ENCODE results near the gene RHO. TPM values are rescaled to one million over a fixed set of nuclear protein-coding genes. Genes with fewer than 3 reads are reported as not detected.
"Not testable (repeated sequence)": the region's sequence is repeated elsewhere in the genome, so short reads cannot be mapped to it uniquely, and the experiment has no call there.

The RHO gene
- total RNA-seq, 1 donor from 2014 or later = not detected

- TF ChIP-seq, protein P1, sequence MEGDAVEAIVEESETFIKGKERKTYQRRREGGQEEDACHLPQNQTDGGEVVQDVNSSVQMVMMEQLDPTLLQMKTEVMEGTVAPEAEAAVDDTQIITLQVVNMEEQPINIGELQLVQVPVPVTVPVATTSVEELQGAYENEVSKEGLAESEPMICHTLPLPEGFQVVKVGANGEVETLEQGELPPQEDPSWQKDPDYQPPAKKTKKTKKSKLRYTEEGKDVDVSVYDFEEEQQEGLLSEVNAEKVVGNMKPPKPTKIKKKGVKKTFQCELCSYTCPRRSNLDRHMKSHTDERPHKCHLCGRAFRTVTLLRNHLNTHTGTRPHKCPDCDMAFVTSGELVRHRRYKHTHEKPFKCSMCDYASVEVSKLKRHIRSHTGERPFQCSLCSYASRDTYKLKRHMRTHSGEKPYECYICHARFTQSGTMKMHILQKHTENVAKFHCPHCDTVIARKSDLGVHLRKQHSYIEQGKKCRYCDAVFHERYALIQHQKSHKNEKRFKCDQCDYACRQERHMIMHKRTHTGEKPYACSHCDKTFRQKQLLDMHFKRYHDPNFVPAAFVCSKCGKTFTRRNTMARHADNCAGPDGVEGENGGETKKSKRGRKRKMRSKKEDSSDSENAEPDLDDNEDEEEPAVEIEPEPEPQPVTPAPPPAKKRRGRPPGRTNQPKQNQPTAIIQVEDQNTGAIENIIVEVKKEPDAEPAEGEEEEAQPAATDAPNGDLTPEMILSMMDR (IDR thresholded peaks at IDR 0.05; ENCODE audit: insufficient read depth, low read length, poor library complexity, severe bottlenecking) = no peak
- Histone ChIP-seq H3K27me3 (ENCODE audit: control insufficient read depth, insufficient read depth, low read length) (no peaks in the 10 kb centered on the region), H3K4me3 (ENCODE audit: low read depth, low read length) (no peak overlapping the region), H3K36me3 (ENCODE audit: control insufficient read depth, insufficient read depth, low read length) (no peaks in the 10 kb centered on the region)
- DNase-seq (ENCODE audit: low read depth) = no peak
Measured at GRCh38 chr3:129543999-129544398, 15.6 kb downstream of the RHO start.

GRCh38 chr3:129545951-129546350 lies 17.5 kb downstream of the RHO start:
- H3K36me3 ChIP-seq (ENCODE audit: control insufficient read depth, insufficient read depth, low read length); H3K27me3 ChIP-seq (ENCODE audit: control insufficient read depth, insufficient read depth, low read length); DNase-seq (ENCODE audit: low read depth): not testable (repeated sequence)

GRCh38 chr3:129547241-129547640 lies 18.8 kb downstream of the RHO start:
- Histone ChIP-seq H3K36me3 (ENCODE audit: control insufficient read depth, insufficient read depth, low read length) (no peaks in the 10 kb centered on the region), H3K4me3 (ENCODE audit: low read depth, low read length) (no peak overlapping the region), H3K27me3 (ENCODE audit: control insufficient read depth, insufficient read depth, low read length) (no peaks in the 10 kb centered on the region)
- TF ChIP-seq, protein P1 (IDR thresholded peaks at IDR 0.05; ENCODE audit: insufficient read depth, low read length, poor library complexity, severe bottlenecking) = no peak
- DNase-seq (ENCODE audit: low read depth) = no peak

More at GRCh38 chr3:129545951-129546350, 17.5 kb downstream of the RHO start:
- H3K4me3 ChIP-seq (ENCODE audit: low read depth, low read length) = not testable (repeated sequence)

DNA sequence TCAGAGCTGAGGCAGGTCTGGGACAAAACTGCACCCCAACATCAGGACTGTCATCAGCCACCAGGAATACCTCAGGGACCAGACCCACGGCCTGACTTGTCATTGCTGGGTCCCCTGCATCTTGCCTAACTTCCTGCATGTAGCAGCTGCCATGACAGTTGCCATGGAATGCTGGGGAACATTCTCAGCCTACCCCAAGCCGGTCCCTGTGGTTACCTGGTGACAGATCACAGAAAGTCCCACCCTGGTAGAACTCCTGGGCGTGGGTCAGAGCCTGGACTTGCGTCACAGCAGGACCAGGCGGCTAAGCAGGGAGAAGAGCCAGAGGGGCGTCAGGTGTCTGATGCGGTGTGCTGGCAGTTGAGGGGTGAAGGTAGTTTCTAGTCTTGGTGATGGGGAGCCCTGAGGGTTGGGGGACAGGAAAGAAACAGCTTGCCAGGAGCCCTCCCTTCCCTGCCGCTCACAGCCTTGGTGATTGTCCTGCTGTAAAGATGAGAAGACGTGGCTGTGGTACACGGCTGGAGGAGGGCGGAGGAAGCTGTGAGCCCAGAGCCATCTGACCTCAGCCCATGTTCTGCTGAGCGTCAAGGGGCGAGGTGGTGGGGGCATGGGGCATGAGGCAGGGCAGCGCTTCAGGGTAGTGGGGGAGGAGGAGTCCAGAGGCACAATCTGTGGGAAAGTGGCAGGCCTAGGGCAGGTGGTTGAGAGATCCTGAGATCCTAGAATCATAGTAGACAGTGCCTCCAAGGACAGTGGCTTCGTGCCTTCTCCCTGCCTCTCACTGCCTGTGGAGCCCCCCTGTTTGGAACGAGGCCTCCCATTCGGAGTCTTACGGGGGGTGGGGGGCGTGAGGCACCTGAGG lies 19.9 kb downstream of the RHO start:
- Histone ChIP-seq H3K27me3 (ENCODE audit: control insufficient read depth, insufficient read depth, low read length) (no peaks in the 10 kb centered on the region), H3K36me3 (ENCODE audit: control insufficient read depth, insufficient read depth, low read length) (no peaks in the 10 kb centered on the region), H3K4me3 (ENCODE audit: low read depth, low read length) (no peak overlapping the region)
- TF ChIP-seq, protein P1 (IDR thresholded peaks at IDR 0.05; ENCODE audit: insufficient read depth, low read length, poor library complexity, severe bottlenecking) = no peak
- no peak for DNase-seq (ENCODE audit: low read depth)

DNA sequence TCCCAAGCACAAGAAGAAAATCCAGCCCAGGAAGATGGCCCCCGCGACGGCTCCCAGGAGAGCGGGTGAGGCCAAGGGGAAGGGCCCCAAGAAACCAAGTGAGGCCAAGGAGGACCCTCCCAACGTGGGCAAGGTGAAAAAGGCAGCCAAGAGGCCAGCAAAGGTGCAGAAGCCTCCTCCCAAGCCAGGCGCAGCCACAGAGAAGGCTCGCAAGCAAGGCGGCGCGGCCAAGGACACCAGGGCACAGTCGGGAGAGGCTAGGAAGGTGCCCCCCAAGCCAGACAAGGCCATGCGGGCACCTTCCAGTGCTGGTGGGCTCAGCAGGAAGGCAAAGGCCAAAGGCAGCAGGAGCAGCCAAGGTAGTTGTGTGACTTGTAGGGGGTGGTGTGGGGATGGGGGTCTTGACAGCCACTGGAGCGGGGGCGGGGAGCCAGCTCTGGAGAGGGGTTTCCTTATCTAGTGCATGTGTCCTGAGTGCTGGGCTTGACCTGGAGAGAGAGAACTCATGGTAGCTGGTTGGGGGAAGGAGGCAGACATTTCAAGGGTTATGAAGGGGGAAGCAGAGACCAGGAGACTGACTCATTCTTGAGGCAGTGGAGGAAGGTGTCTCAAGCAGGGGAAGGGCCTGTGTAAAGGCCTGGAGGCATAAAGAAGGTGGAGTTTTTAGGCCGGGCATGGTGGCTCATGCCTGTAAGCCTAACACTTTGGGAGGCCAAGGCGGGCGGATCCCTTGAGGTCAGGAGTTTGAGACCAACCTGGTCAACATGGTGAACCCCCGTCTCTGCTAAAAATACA lies 20.8 kb downstream of the RHO start:
- Histone ChIP-seq H3K27me3 (ENCODE audit: control insufficient read depth, insufficient read depth, low read length) (no peaks in the 10 kb centered on the region), H3K36me3 (ENCODE audit: control insufficient read depth, insufficient read depth, low read length) (no peaks in the 10 kb centered on the region), H3K4me3 (ENCODE audit: low read depth, low read length) (no peak overlapping the region)
- no peak for DNase-seq (ENCODE audit: low read depth)
- TF ChIP-seq, protein P1 (IDR thresholded peaks at IDR 0.05; ENCODE audit: insufficient read depth, low read length, poor library complexity, severe bottlenecking) = no peak

GRCh38 chr3:129549805-129550204 lies 21.4 kb downstream of the RHO start:
- no peak for DNase-seq (ENCODE audit: low read depth)
- Histone ChIP-seq H3K4me3 (ENCODE audit: low read depth, low read length) (no peak overlapping the region), H3K27me3 (ENCODE audit: control insufficient read depth, insufficient read depth, low read length) (no peaks in the 10 kb centered on the region), H3K36me3 (ENCODE audit: control insufficient read depth, insufficient read depth, low read length) (no peaks in the 10 kb centered on the region)
- TF ChIP-seq, protein P1 (IDR thresholded peaks at IDR 0.05; ENCODE audit: insufficient read depth, low read length, poor library complexity, severe bottlenecking) = no peak

Measured in kidney epithelial cell (primary cell).